Mesendoderm (in vitro differentiated cells): ENCODE measurements around the gene KAZN.

Source experiments
- DNase-seq: peaks from one replicate; pipeline ENCODE4 v3.0.0; 2013
- H2AK5ac ChIP-seq: 2 replicates; pipeline ENCODE4 v1.6.1; 2013; ENCODE audit warnings: low read length, inconsistent platforms
- H2BK120ac ChIP-seq: 2 replicates; pipeline ENCODE4 v1.6.1; 2013; ENCODE audit warnings: low read depth, mild to moderate bottlenecking, low read length, moderate library complexity, mixed read lengths
- H2BK15ac ChIP-seq: replicated peaks from 2 replicates; pipeline ENCODE4 v1.6.1; 2013; ENCODE audit warnings: low read depth, mild to moderate bottlenecking, moderate library complexity
- H2BK5ac ChIP-seq: 2 replicates; pipeline ENCODE4 v1.6.1; 2013; ENCODE audit warnings: low read length, inconsistent platforms
- H3K18ac ChIP-seq: 2 replicates; pipeline ENCODE4 v1.6.1; 2013; ENCODE audit warnings: mild to moderate bottlenecking, low read length, mixed read lengths
- H3K23ac ChIP-seq: one replicate; pipeline ENCODE4 v1.6.1; 2013; ENCODE audit warnings: low read length
- H3K27ac ChIP-seq: 2 replicates; pipeline ENCODE4 v1.5.1; 2013; ENCODE audit warnings: low read depth, mild to moderate bottlenecking, inconsistent platforms, low read length, moderate library complexity
- H3K27me3 ChIP-seq: 2 replicates; pipeline ENCODE4 v1.6.1; 2013; ENCODE audit warnings: low read length, control low read depth, mild to moderate bottlenecking, inconsistent platforms; ENCODE audit not compliant: insufficient read depth, poor library complexity
- H3K36me3 ChIP-seq: 2 replicates; pipeline ENCODE4 v1.6.1; 2013; ENCODE audit warnings: low read length, inconsistent platforms; ENCODE audit not compliant: control insufficient read depth, insufficient read depth
- H3K4ac ChIP-seq: one replicate; pipeline ENCODE4 v1.6.1; 2013; ENCODE audit warnings: low read depth, mild to moderate bottlenecking, low read length, moderate library complexity
- H3K4me1 ChIP-seq: 2 replicates; pipeline ENCODE4 v1.6.1; 2013; ENCODE audit warnings: low read depth, low read length, inconsistent platforms; ENCODE audit not compliant: control insufficient read depth
- H3K4me2 ChIP-seq: 2 replicates; pipeline ENCODE4 v1.6.1; 2013; ENCODE audit warnings: low read length
- H3K4me3 ChIP-seq: 2 replicates; pipeline ENCODE4 v1.5.1; 2013; ENCODE audit warnings: mild to moderate bottlenecking, low read length
- H3K56ac ChIP-seq: one replicate; pipeline ENCODE4 v1.6.1; 2013; ENCODE audit warnings: low read length
- H3K79me1 ChIP-seq: 2 replicates; pipeline ENCODE4 v1.6.1; 2013; ENCODE audit warnings: low read length, inconsistent platforms
- H3K79me2 ChIP-seq: 2 replicates; pipeline ENCODE4 v1.6.1; 2013; ENCODE audit warnings: mild to moderate bottlenecking, low read length; ENCODE audit not compliant: control insufficient read depth, insufficient read depth
- H3K9ac ChIP-seq: 2 replicates; pipeline ENCODE4 v1.6.1; 2013; ENCODE audit warnings: low read length, inconsistent platforms
- H4K5ac ChIP-seq: one replicate; pipeline ENCODE4 v1.6.1; 2013; ENCODE audit warnings: low read length
- H4K8ac ChIP-seq: one replicate; pipeline ENCODE4 v1.6.1; 2013; ENCODE audit warnings: low read depth, mild to moderate bottlenecking, control low read depth, low read length, moderate library complexity
- WGBS: extraction: QIAGEN DNeasy Blood & Tissue Kit; methylation state at CpG from one replicate; pipeline ENCODE4 v1.1.7; 2013; ENCODE audit warnings: low lambda C conversion rate, missing lambda C conversion rate; ENCODE audit not compliant: insufficient coverage; ENCODE audit errors: extremely low coverage; 5-methylcytosine and 5-hydroxymethylcytosine counted together

KAZN gene

DNA sequence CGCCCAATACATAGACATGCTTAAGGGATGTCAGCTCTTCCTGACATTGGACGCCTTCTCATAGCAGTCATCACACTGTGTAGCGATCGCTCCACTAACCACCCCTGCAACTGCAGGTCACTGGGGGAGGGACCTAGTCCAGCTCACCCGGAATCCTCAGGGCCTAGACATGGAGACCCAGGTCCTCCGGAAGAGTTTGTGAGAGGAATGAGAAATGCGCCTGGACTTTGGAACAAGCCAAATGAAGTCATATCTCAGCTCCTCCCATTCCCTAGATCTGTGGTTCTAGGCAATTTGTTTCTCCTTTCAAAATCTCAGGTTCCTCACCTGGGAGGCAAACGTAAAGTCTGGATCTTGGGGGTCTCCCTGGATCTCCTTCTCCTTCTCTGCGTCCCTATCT lies 253.3 kb downstream of the KAZN start:
- Histone ChIP-seq H3K56ac (no peak overlapping the region), H3K4me3 (no peak overlapping the region), H4K5ac (no peak overlapping the region), H3K36me3 (no peaks in the 10 kb centered on the region), H3K4ac (no peak overlapping the region), H2BK5ac (no peak overlapping the region), H3K79me2 (no peaks in the 10 kb centered on the region), H3K27me3 (no peaks in the 10 kb centered on the region), H3K18ac (no peak overlapping the region), H2BK15ac (no peak overlapping the region), H3K4me2 (no peak overlapping the region), H3K9ac (no peak overlapping the region), H2BK120ac (no peak overlapping the region), H3K23ac (no peak overlapping the region), H3K4me1 (peaks cover 6% of the 10 kb centered on the region), H3K79me1 (no peaks in the 10 kb centered on the region), H3K27ac (no peak overlapping the region), H4K8ac (no peak overlapping the region), H2AK5ac (no peak overlapping the region)
- WGBS: no CpG with 5 or more reads among the region's 9 CpGs
- no peak for DNase-seq

DNA sequence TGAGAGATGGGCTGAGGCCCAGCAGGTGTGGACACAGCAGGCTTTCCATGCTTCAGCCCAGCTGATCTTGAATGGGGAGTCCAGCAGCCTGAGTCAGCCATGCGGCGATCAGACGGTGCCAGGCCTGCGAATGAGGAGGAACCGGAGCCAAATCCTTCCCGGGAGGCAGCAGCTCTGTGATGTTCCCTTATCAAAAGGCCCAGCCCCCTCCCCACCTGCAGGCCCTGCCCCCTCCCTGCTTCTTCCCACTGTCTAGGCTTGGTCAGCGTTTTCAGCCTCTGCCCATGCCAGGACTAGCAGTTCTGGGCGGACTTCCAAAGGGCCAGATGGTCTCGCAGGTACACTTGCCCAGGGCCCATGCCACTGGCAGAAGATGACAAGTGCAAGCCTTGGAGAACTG lies 253.8 kb downstream of the KAZN start:
- H3K4me1 ChIP-seq: peaks cover 6% of the 10 kb centered on the region
- H3K56ac ChIP-seq: no peak overlapping the region
- no peak overlapping the region for H2BK5ac ChIP-seq
- H2BK15ac ChIP-seq: no peak overlapping the region
- no peak for DNase-seq
- no peak overlapping the region for H3K18ac ChIP-seq
- H3K79me2 ChIP-seq: no peaks in the 10 kb centered on the region
- no peak overlapping the region for H2BK120ac ChIP-seq
- no peak overlapping the region for H3K4me3 ChIP-seq
- H2AK5ac ChIP-seq: no peak overlapping the region
- no peak overlapping the region for H4K5ac ChIP-seq
- no peak overlapping the region for H3K4ac ChIP-seq
- no peak overlapping the region for H3K27ac ChIP-seq
- H3K27me3 ChIP-seq: no peaks in the 10 kb centered on the region
- H3K9ac ChIP-seq: no peak overlapping the region
- no peaks in the 10 kb centered on the region for H3K79me1 ChIP-seq
- no peak overlapping the region for H3K4me2 ChIP-seq
- H3K36me3 ChIP-seq: no peaks in the 10 kb centered on the region
- no peak overlapping the region for H4K8ac ChIP-seq
- WGBS: no CpG with 5 or more reads among the region's 9 CpGs
- no peak overlapping the region for H3K23ac ChIP-seq

DNA sequence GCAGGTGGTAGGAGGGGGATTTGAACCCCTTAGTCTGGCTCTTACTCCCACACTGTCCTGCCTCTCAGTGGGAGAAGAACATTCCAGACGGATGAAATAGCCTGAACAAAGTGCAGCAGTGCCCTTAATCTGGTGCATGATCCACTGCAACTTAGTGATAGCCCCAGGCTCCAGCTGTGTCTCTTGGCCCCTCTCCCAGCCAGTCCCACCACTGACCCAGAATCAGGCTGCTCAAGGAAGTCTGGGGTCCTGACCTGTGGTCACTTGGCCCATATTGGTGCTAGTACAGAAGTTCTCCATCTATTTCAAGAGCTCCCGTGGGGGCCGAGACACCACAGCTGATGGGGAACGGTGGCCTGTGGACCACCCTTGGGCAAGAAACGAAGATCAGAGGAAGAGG lies 255.0 kb downstream of the KAZN start:
- Histone ChIP-seq H3K79me1 (no peaks in the 10 kb centered on the region), H3K56ac (no peak overlapping the region), H3K4me1 (peaks cover 6% of the 10 kb centered on the region), H3K36me3 (no peaks in the 10 kb centered on the region), H2BK120ac (no peak overlapping the region), H3K18ac (no peak overlapping the region), H2BK15ac (no peak overlapping the region), H3K9ac (no peak overlapping the region), H3K4me2 (no peak overlapping the region), H3K4me3 (no peak overlapping the region), H4K8ac (no peak overlapping the region), H3K27me3 (no peaks in the 10 kb centered on the region), H2BK5ac (no peak overlapping the region), H2AK5ac (no peak overlapping the region), H3K79me2 (no peaks in the 10 kb centered on the region), H3K23ac (no peak overlapping the region), H4K5ac (no peak overlapping the region), H3K4ac (no peak overlapping the region), H3K27ac (no peak overlapping the region)
- WGBS: no CpG with 5 or more reads among the region's 5 CpGs
- no peak for DNase-seq

DNA sequence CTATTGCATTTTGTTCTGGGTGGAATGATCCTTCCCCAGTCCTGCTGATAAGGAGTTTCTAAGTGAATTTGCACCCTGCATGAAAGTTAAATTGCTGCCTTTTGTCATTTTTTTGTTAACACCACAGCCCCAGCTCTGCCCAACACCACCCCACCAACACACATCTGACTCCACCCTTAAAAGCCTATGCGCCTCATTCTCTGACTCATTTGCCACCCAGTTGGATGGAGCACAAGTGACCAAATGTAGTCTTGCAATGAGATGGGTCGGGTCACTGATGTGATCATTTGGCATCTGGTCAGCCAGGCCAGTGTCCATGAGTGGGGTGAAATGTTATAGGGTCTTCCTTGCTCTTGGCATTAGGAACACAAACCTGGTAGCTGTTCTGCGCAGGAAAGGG lies 256.8 kb downstream of the KAZN start:
- no peak overlapping the region for H2BK15ac ChIP-seq
- no CpG with 5 or more reads among the region's 3 CpGs for WGBS
- no peak overlapping the region for H3K23ac ChIP-seq
- H3K4me3 ChIP-seq: no peak overlapping the region
- H2BK5ac ChIP-seq: no peak overlapping the region
- H3K79me1 ChIP-seq: no peaks in the 10 kb centered on the region
- no peak overlapping the region for H4K8ac ChIP-seq
- H3K18ac ChIP-seq: no peak overlapping the region
- H2AK5ac ChIP-seq: no peak overlapping the region
- H3K36me3 ChIP-seq: no peaks in the 10 kb centered on the region
- H3K9ac ChIP-seq: no peak overlapping the region
- no peaks in the 10 kb centered on the region for H3K27me3 ChIP-seq
- no peak for DNase-seq
- H3K4me2 ChIP-seq: no peak overlapping the region
- no peak overlapping the region for H3K4ac ChIP-seq
- H4K5ac ChIP-seq: no peak overlapping the region
- H3K56ac ChIP-seq: no peak overlapping the region
- peaks cover 6% of the 10 kb centered on the region for H3K4me1 ChIP-seq
- H3K79me2 ChIP-seq: no peaks in the 10 kb centered on the region
- H3K27ac ChIP-seq: no peak overlapping the region
- H2BK120ac ChIP-seq: no peak overlapping the region

- no peak for DNase-seq
Observed at GRCh38 chr1:14855801-14856200, 257.3 kb downstream of the KAZN start.

GRCh38 chr1:14857436-14858195 lies 259.1 kb downstream of the KAZN start:
- no peak overlapping the region for H4K8ac ChIP-seq
- no peak overlapping the region for H4K5ac ChIP-seq
- H3K36me3 ChIP-seq: no peaks in the 10 kb centered on the region
- no peaks in the 10 kb centered on the region for H3K27me3 ChIP-seq
- H3K4me2 ChIP-seq: no peak overlapping the region
- H2AK5ac ChIP-seq: no peak overlapping the region
- no peak overlapping the region for H2BK5ac ChIP-seq
- H3K4me1 ChIP-seq: peaks cover 8% of the 10 kb centered on the region
- no peak for DNase-seq
- H3K79me1 ChIP-seq: no peaks in the 10 kb centered on the region
- no peak overlapping the region for H3K9ac ChIP-seq
- H3K4ac ChIP-seq: no peak overlapping the region
- H2BK15ac ChIP-seq: no peak overlapping the region
- no peak overlapping the region for H3K23ac ChIP-seq
- no peak overlapping the region for H3K4me3 ChIP-seq
- H3K18ac ChIP-seq: no peak overlapping the region
- no peak overlapping the region for H3K27ac ChIP-seq
- WGBS: no CpG with 5 or more reads among the region's 10 CpGs
- no peak overlapping the region for H3K56ac ChIP-seq
- H2BK120ac ChIP-seq: no peak overlapping the region
- no peaks in the 10 kb centered on the region for H3K79me2 ChIP-seq

More at GRCh38 chr1:14855801-14856200, 257.3 kb downstream of the KAZN start:
- Histone ChIP-seq H3K4ac (no peak overlapping the region), H2BK15ac (no peak overlapping the region), H3K27ac (no peak overlapping the region), H3K36me3 (no peaks in the 10 kb centered on the region), H2BK5ac (peak overlapping the region; percentile 23), H4K5ac (no peak overlapping the region), H3K79me1 (no peaks in the 10 kb centered on the region), H3K4me2 (no peak overlapping the region), H4K8ac (no peak overlapping the region), H3K23ac (no peak overlapping the region), H3K4me1 (peaks cover 6% of the 10 kb centered on the region), H2AK5ac (no peak overlapping the region), H3K56ac (no peak overlapping the region), H3K9ac (no peak overlapping the region), H2BK120ac (no peak overlapping the region), H3K4me3 (no peak overlapping the region), H3K18ac (no peak overlapping the region), H3K79me2 (no peaks in the 10 kb centered on the region), H3K27me3 (no peaks in the 10 kb centered on the region)
- WGBS: no CpG with 5 or more reads among the region's 6 CpGs
